Measurements from ENCODE around the gene GMDS. TPM values are rescaled to one million over a fixed set of nuclear protein-coding genes. Genes with fewer than 3 reads are reported as not detected.

Gene GMDS
- total and polyA plus RNA-seq, 2 of the 4 experiments (the other 2 are of a cell fraction) = 7.3 to 21.9 TPM

DNA sequence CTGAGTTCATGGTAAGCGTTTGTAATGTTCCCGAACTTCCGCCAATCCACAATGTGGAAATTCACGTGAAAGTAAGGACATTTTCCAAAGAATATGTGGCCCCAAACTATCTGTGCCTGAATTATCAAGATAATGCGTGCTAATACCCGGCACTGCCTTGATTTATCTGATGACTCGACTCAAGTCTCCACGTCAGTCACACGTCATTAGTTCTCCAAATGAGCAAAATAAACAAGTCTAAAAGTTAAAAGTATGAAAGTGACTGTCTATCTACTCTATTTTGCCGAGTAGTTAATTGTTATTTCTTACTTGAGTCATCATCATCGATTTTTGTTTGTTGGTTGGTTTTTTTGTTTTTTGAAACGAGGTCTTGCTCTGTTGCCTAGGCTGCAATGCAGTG lies 657.4 kb downstream of the GMDS start:
- Histone ChIP-seq H3K4me2 (ENCODE audit: low read depth, low read length) (no peak overlapping the region), H3K4me3 (ENCODE audit: insufficient read depth, low read depth, low read length) (no peak overlapping the region), H3K18ac (ENCODE audit: low read depth, low read length) (no peak overlapping the region), H4K8ac (ENCODE audit: low read depth in 2 of 2, low read length in 2 of 2) (no peak overlapping the region), H3K14ac (replicated peaks; ENCODE audit: low read depth, low read length) (no peak overlapping the region), H2AK5ac (ENCODE audit: low read depth, low read length) (no peak overlapping the region), H2BK20ac (ENCODE audit: low read depth, low read length) (no peak overlapping the region), H2BK120ac (ENCODE audit: low read depth, low read length) (no peak overlapping the region), H3K4ac (ENCODE audit: low read depth, low read length) (no peak overlapping the region), H3K23ac (ENCODE audit: low read depth, low read length) (no peak overlapping the region), H3K4me1 (ENCODE audit: control insufficient read depth, insufficient read depth, low read length) (no peaks in the 10 kb centered on the region), H4K5ac (ENCODE audit: low read depth, low read length) (no peak overlapping the region), H3K36me3 (ENCODE audit: control insufficient read depth, insufficient read depth, low read length) (no peaks in the 10 kb centered on the region), H4K91ac (ENCODE audit: insufficient read depth, low read depth, low read length) (no peak overlapping the region), H3K9ac (ENCODE audit: low read depth, low read length) (no peak overlapping the region), H3K9me3 (ENCODE audit: control insufficient read depth, insufficient read depth, low read length) (peaks cover 8% of the 10 kb centered on the region), H2AK9ac (replicated peaks; ENCODE audit: low read depth, low read length, poor library complexity) (no peak overlapping the region), H3K27ac (ENCODE audit: insufficient read depth, low read length) (no peak overlapping the region), H3K56ac (ENCODE audit: extremely low read depth, insufficient read depth, low read length) (no peak overlapping the region), H4K20me1 (ENCODE audit: insufficient read depth, low read length) (no peaks in the 10 kb centered on the region), H2BK15ac (ENCODE audit: low read depth, low read length) (no peak overlapping the region), H3K79me1 (ENCODE audit: low read depth in 1 of 2, low read length in 2 of 2) (no peaks in the 10 kb centered on the region), H2BK5ac (ENCODE audit: low read depth, low read length, poor library complexity, severe bottlenecking) (no peak overlapping the region), H3K9me1 (ENCODE audit: insufficient read depth, low read length) (no peaks in the 10 kb centered on the region), H2AFZ (replicated peaks; ENCODE audit: low read length, poor library complexity) (no peak overlapping the region), H3K27me3 (ENCODE audit: control insufficient read depth, insufficient read depth, low read length) (peaks cover 35% of the 10 kb centered on the region)
- no TSS peak for BruUV-seq (replicated peaks)
- POLR2A ChIA-PET (ENCODE audit: unreplicated experiment) = no interaction called here
- 53% methylated on average over 4 of the region's 12 CpGs; no CpG with 5 or more reads in 1 of the 2 experiments for WGBS, 2 experiments (ENCODE audit: extremely low coverage in 2 of 2, insufficient read length in 1 of 2)
- ATAC-seq (ENCODE audit: low read depth) = no peak
- in situ Hi-C loops (cut with MboI; ENCODE audit: low sequenced_read_pairs) = no loop called here
- dilution Hi-C loops (cut with HindIII; ENCODE audit: low sequenced_read_pairs, unreplicated experiment) = no loop called here
- CTCF ChIA-PET = no interaction called here
- TF ChIP-seq FOS (IDR thresholded peaks at IDR 0.05; ENCODE audit: low read depth, low read length) = no peak
- TF ChIP-seq POLR2A (IDR thresholded peaks at IDR 0.05; ENCODE audit: low read depth, low read length) = no peak
- intact Hi-C loops (cut with micrococcal nuclease) = no loop called here
- no peak for DNase-seq
